ENCODE data around the gene TSC2.

TSC2 gene

GRCh38 chr16:2072926-2073325 is 25.1 kb downstream of the TSC2 start:
- no peak for DNase-seq

GRCh38 chr16:2074071-2074470 is 26.3 kb downstream of the TSC2 start:
- DNase-seq, result no peak

- no peak for DNase-seq
Measured at GRCh38 chr16:2075631-2076030, 27.8 kb downstream of the TSC2 start.

- DNase-seq, result no peak
Measured at GRCh38 chr16:2076072-2076865, 28.5 kb downstream of the TSC2 start.

- DNase-seq, result no peak
Measured at GRCh38 chr16:2077016-2077415, 29.2 kb downstream of the TSC2 start.

- no peak for DNase-seq
Measured at GRCh38 chr16:2077696-2078095, 29.9 kb downstream of the TSC2 start.

- DNase-seq, result no peak
Measured at GRCh38 chr16:2078096-2078495, 30.3 kb downstream of the TSC2 start.

GRCh38 chr16:2078691-2079090 is 30.9 kb downstream of the TSC2 start:
- DNase-seq, result no peak

GRCh38 chr16:2079311-2079800 is 31.6 kb downstream of the TSC2 start:
- DNase-seq, result no peak

GRCh38 chr16:2079991-2080390 is 32.2 kb downstream of the TSC2 start:
- no peak for DNase-seq

GRCh38 chr16:2081201-2082084 is 33.7 kb downstream of the TSC2 start:
- no peak for DNase-seq

- DNase-seq, result no peak
Measured at GRCh38 chr16:2082171-2082982, 34.6 kb downstream of the TSC2 start.

GRCh38 chr16:2082983-2083364 is 35.2 kb downstream of the TSC2 start:
- no peak for DNase-seq

- no peak for DNase-seq
Measured at GRCh38 chr16:2083409-2083808, 35.6 kb downstream of the TSC2 start.

GRCh38 chr16:2083876-2084780 is 36.3 kb downstream of the TSC2 start:
- no peak for DNase-seq

GRCh38 chr16:2084895-2085625 is 37.3 kb downstream of the TSC2 start:
- no peak for DNase-seq

GRCh38 chr16:2085669-2086068 is 37.9 kb downstream of the TSC2 start:
- no peak for DNase-seq

GRCh38 chr16:2086106-2086742 is 38.4 kb downstream of the TSC2 start:
- no peak for DNase-seq

- DNase-seq, result no peak
Measured at GRCh38 chr16:2086812-2087747, 39.3 kb downstream of the TSC2 start.

All from NCI-H1105 treated with DMSO at 0.1 percent for 48 hours (cell line).